Uterus (tissue), 4 donors: ENCODE measurements around the gene DOLK. TPM values are rescaled to one million over a fixed set of nuclear protein-coding genes. Genes with fewer than 3 reads are reported as not detected.

Source experiments
- DNase-seq, 2 donors: peaks; one replicate each; pipeline ENCODE4 v3.0.0-alpha.2; 2019 to 2020
- H3K27ac ChIP-seq, 2 donors: fragments of 200-600 bp; sonication (generic); 1 replicate in 1 of 2; 2 replicates in 1 of 2; pipeline ENCODE4 v1.5.1; 2016 to 2018
- H3K27me3 ChIP-seq, 2 donors: fragments of 200-600 bp; sonication (generic); one replicate each; pipeline ENCODE4 v1.5.1; 2018 to 2019; ENCODE audit warnings: control low read depth in 1 of 2
- H3K36me3 ChIP-seq, 2 donors: fragments of 200-600 bp; sonication (generic); one replicate each; pipeline ENCODE4 v1.5.1; 2019; ENCODE audit warnings: control low read depth in 1 of 2
- H3K4me1 ChIP-seq, 2 donors: fragments of 200-600 bp; sonication (generic); one replicate each; pipeline ENCODE4 v1.5.1; 2018 to 2019; ENCODE audit warnings: control low read depth in 1 of 2
- H3K4me3 ChIP-seq, 2 donors: fragments of 200-600 bp; sonication (generic); 1 replicate in 1 of 2; 2 replicates in 1 of 2; pipeline ENCODE4 v1.5.1; 2018 to 2019; ENCODE audit warnings: mild to moderate bottlenecking in 1 of 2
- H3K9me3 ChIP-seq, 2 donors: fragments of 200-600 bp; sonication (generic); one replicate each; pipeline ENCODE4 v1.5.1; 2019; ENCODE audit warnings: control low read depth in 1 of 2
- POLR2A ChIP-seq, 2 donors: fragments of 450-650 bp; IDR thresholded peaks; one replicate each; pipeline ENCODE4 v1.6.1; 2016; ENCODE audit warnings: antibody characterized with exemption in 2 of 2, mild to moderate bottlenecking in 1 of 2, moderate library complexity in 1 of 2
- intact Hi-C: fragments of 100-400 bp; cut with DNase I; formaldehyde crosslinking; loops from one replicate; pipeline ENCODE4 v1.15.1; 2023; ENCODE audit warnings: low total_unique reads
- total RNA-seq, 4 donors: library from RNA; depleted of rRNA in 3 of 4; stranded (reverse); fragments of >200 nt in 3 of 4; gene quantifications; one replicate each; pipeline versions ENCODE4 v1.1.0 to v1.2.4, GENCODE V29; 2014 to 2023
- TF ChIP-seq, protein P1 (sequence below), 4 experiments: fragments of 200-600 bp in 2 of 4; fragments of 450-650 bp in 2 of 4; sonication (generic) in 2 of 4; IDR thresholded peaks; one replicate each; pipeline ENCODE4 v1.5.1; 2016 to 2019; ENCODE audit warnings: antibody characterized with exemption in 4 of 4, mild to moderate bottlenecking in 2 of 4, moderate library complexity in 1 of 4
- donor health status: DM: yes; HTN: yes; CAD: no.

The DOLK gene
- total RNA-seq, 4 donors from 2014 or later, result 10.0 to 22.3 (median 13.6) TPM

DNA sequence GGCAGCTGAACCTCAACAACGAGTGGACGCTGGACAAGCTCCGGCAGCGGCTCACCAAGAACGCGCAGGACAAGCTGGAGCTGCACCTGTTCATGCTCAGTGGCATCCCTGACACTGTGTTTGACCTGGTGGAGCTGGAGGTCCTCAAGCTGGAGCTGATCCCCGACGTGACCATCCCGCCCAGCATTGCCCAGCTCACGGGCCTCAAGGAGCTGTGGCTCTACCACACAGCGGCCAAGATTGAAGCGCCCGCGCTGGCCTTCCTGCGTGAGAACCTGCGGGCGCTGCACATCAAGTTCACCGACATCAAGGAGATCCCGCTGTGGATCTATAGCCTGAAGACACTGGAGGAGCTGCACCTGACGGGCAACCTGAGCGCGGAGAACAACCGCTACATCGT lies 39.0 kb downstream of the DOLK start:
- Histone ChIP-seq H3K27ac (no peak overlapping the region), H3K4me3 (no peak overlapping the region), H3K4me1 (peaks cover 0 to 38% of the 10 kb centered on the region in 2 donors), H3K9me3 (no peaks in the 10 kb centered on the region), H3K27me3 (no peaks in the 10 kb centered on the region), H3K36me3 (no peaks in the 10 kb centered on the region)
- no peak for TF ChIP-seq POLR2A (IDR thresholded peaks at IDR 0.05)
- TF ChIP-seq, protein P1, sequence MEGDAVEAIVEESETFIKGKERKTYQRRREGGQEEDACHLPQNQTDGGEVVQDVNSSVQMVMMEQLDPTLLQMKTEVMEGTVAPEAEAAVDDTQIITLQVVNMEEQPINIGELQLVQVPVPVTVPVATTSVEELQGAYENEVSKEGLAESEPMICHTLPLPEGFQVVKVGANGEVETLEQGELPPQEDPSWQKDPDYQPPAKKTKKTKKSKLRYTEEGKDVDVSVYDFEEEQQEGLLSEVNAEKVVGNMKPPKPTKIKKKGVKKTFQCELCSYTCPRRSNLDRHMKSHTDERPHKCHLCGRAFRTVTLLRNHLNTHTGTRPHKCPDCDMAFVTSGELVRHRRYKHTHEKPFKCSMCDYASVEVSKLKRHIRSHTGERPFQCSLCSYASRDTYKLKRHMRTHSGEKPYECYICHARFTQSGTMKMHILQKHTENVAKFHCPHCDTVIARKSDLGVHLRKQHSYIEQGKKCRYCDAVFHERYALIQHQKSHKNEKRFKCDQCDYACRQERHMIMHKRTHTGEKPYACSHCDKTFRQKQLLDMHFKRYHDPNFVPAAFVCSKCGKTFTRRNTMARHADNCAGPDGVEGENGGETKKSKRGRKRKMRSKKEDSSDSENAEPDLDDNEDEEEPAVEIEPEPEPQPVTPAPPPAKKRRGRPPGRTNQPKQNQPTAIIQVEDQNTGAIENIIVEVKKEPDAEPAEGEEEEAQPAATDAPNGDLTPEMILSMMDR (IDR thresholded peaks at IDR 0.05), result no peak
- intact Hi-C loops, result no loop called here
- DNase-seq, result no peak

GRCh38 chr9:128906741-128907140 lies 40.7 kb downstream of the DOLK start:
- H3K4me1 ChIP-seq, result peaks cover 0 to 25% of the 10 kb centered on the region in 2 donors
- no peaks in the 10 kb centered on the region for H3K36me3 ChIP-seq

GRCh38 chr9:128905964-128906363 lies 41.4 kb downstream of the DOLK start:
- no peaks in the 10 kb centered on the region for H3K27me3 ChIP-seq
- H3K27ac ChIP-seq, result peak overlapping the region in 1 of 2 donors; percentile 21
- no peak overlapping the region for H3K4me3 ChIP-seq
- TF ChIP-seq, protein P1 (IDR thresholded peaks at IDR 0.05), result no peak
- no peak for TF ChIP-seq POLR2A (IDR thresholded peaks at IDR 0.05)
- peaks cover 0 to 17% of the 10 kb centered on the region in 2 donors for H3K4me1 ChIP-seq
- H3K36me3 ChIP-seq, result no peaks in the 10 kb centered on the region
- no peaks in the 10 kb centered on the region for H3K9me3 ChIP-seq
- no peak for DNase-seq
- intact Hi-C loops, result no loop called here

More at GRCh38 chr9:128906741-128907140, 40.7 kb downstream of the DOLK start:
- no peaks in the 10 kb centered on the region for H3K27me3 ChIP-seq
- TF ChIP-seq, protein P1 (IDR thresholded peaks at IDR 0.05), result no peak
- no peak for TF ChIP-seq POLR2A (IDR thresholded peaks at IDR 0.05)
- H3K27ac ChIP-seq, result peak overlapping the region in 1 of 2 donors; percentile 20
- intact Hi-C loops, result no loop called here
- no peaks in the 10 kb centered on the region for H3K9me3 ChIP-seq
- no peak for DNase-seq
- no peak overlapping the region for H3K4me3 ChIP-seq

DNA sequence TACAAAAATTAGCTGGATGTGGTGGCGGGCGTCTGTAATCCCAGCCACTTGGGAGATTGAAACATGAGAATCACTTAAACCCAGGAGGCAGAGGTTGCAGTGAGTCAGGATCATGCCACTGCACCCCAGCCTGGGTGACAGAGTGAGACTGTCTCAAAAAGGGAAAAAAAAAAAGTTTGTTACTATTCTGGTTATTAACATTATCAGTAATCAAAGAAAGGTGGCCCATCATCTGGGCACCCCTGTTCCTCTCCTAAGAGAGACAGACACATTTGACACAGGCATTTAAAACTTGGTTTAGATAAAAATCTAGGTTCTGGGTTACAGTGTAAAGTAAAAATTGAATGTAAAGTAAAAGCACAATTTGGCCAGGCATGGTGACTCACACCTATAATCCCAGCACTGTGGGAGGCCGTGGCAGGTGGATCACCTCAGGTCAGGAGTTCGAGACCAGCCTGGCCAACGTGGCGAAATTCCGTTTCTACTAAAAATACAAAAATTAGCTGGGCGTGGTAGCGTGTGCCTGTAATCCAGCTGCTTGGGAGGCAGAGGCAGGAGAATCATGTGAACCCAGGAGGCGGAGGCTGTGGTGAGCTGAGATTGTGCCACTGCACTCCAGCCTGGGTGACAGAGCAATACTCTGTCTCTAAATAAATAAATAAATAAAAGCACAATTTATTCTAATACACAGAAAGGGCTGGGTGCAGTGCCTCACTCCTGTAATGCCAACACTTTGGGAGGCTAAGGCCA lies 43.4 kb downstream of the DOLK start:
- peak overlapping the region in 1 of 2 donors; percentile 33 for H3K27ac ChIP-seq
- H3K4me3 ChIP-seq, result no peak overlapping the region
- H3K27me3 ChIP-seq, result no peaks in the 10 kb centered on the region
- no peaks in the 10 kb centered on the region for H3K9me3 ChIP-seq
- no peak for DNase-seq
- peaks cover 0 to under 1% of the 10 kb centered on the region in 2 donors for H3K4me1 ChIP-seq
- intact Hi-C loops, result no loop called here
- TF ChIP-seq, protein P1 (IDR thresholded peaks at IDR 0.05), result no peak
- TF ChIP-seq POLR2A (IDR thresholded peaks at IDR 0.05), result no peak
- H3K36me3 ChIP-seq, result no peaks in the 10 kb centered on the region

- H3K4me1 ChIP-seq, result no peaks in the 10 kb centered on the region
- no peak for DNase-seq
- intact Hi-C loops, result no loop called here
- H3K36me3 ChIP-seq, result no peaks in the 10 kb centered on the region
- no peak overlapping the region for H3K4me3 ChIP-seq
- TF ChIP-seq, protein P1 (IDR thresholded peaks at IDR 0.05), result no peak
- TF ChIP-seq POLR2A (IDR thresholded peaks at IDR 0.05), result no peak
- no peaks in the 10 kb centered on the region for H3K9me3 ChIP-seq
- H3K27ac ChIP-seq, result peak overlapping the region; percentile 54 to 61
- H3K27me3 ChIP-seq, result no peaks in the 10 kb centered on the region
Measured at GRCh38 chr9:128903079-128903461, 44.3 kb downstream of the DOLK start.
